Epithelial cell of proximal tubule (primary cell): ENCODE results near the gene STK35. TPM values are rescaled to one million over a fixed set of nuclear protein-coding genes. Genes with fewer than 3 reads are reported as not detected.

Experiments
- DNase-seq: peaks from one replicate; pipeline ENCODE4 v3.0.0-alpha.2; 2011; ENCODE audit warnings: low read depth
- H3K4me3 ChIP-seq: 2 replicates; pipeline ENCODE4 v1.5.1; 2011; ENCODE audit warnings: low read depth, mild to moderate bottlenecking, low read length
- total RNA-seq: library from RNA; depleted of rRNA; stranded (reverse); fragments of >200 nt; gene quantifications from 2 replicates; pipeline ENCODE4 v1.2.3, GENCODE V29; 2015
- TF ChIP-seq, protein P1 (sequence below): conservative IDR thresholded peaks from 2 replicates; pipeline ENCODE4 v1.5.1; 2012; ENCODE audit warnings: low read depth, mild to moderate bottlenecking, low read length

The STK35 gene
- total RNA-seq, 1 donor from 2014 or later = 23.8 TPM

DNA sequence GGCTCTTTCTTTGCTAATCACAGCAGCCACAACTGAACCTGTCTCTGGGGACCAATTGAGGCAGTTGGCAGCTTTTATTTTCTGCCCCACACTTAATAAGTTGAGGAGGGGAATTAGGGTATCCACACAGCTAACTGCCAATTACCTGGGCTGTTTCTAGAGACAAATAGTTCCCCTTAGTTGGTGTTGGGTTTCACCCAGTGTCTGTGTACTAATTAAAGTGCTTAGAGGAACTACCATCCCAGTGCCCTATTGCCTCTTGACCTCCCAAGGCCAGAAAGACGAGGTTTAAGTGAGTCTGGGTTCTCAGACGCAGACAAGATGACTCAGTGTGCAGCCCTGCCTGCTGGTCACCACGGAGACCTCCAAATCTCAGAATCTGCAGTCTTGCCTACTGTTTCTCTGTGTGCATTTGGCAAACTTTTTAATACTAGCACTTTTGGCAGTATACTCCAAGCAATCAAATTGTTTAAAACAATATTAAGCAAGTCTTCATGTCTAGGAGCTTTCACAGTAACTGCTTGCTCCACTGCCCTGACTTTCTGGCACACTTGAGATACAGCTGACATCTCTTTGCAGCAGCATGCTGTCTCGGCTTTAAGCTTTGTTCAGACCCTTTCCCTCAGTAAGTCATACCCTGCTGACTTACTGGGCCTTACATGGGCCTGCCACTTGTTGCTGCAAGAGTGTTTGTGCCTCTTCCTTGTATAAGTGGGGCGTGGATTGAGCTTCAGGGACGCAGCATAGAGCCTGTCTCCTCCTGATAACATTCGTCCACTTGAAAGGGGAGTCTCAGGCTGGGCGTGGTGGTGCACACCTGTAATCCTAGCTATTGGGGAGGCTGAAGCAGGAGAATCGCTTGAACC, 31.9 kb downstream of the STK35 start:
- TF ChIP-seq, protein P1, sequence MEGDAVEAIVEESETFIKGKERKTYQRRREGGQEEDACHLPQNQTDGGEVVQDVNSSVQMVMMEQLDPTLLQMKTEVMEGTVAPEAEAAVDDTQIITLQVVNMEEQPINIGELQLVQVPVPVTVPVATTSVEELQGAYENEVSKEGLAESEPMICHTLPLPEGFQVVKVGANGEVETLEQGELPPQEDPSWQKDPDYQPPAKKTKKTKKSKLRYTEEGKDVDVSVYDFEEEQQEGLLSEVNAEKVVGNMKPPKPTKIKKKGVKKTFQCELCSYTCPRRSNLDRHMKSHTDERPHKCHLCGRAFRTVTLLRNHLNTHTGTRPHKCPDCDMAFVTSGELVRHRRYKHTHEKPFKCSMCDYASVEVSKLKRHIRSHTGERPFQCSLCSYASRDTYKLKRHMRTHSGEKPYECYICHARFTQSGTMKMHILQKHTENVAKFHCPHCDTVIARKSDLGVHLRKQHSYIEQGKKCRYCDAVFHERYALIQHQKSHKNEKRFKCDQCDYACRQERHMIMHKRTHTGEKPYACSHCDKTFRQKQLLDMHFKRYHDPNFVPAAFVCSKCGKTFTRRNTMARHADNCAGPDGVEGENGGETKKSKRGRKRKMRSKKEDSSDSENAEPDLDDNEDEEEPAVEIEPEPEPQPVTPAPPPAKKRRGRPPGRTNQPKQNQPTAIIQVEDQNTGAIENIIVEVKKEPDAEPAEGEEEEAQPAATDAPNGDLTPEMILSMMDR = no peak
- no peak overlapping the region for H3K4me3 ChIP-seq
- no peak for DNase-seq

DNA sequence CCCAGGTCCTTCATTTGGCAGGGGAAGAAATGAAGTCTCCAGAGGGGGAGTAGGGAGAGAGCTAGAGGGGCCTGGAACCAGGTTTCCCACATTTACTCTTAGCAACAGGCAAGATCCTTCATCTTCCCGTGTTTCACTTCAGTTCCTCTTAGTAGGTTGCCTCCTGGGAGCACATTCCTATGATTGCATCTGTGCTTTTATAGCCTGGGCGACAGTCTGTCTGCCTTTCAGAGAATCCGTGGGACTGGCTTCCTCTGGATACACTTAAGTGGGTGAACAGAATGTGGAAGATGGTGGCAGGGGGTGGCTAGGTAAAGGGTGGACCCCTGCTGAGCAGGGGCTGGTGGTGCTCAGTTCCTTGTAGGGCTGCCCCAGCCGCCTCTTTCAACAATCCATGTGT, 33.4 kb downstream of the STK35 start:
- DNase-seq = no peak
- no peak overlapping the region for H3K4me3 ChIP-seq
- TF ChIP-seq, protein P1 = no peak

DNA sequence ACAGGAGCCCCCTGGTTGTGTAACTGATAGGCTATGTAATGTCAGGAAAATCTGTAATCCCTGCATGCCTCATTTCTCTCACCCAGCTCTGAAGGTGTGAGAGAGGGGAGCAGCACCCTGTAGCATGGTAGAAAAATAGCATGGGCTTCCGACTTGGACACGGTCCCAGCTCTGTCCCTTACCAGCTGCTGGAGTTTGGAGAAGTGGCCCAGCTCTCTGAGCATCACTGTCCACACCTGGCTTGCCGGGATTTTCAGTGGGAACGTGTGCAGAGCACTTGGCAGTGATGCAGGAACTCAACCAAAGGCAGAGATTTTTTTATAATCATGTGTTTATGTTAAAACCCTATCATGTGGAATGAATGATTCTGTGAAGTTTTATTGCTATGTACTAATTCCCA, 34.6 kb downstream of the STK35 start:
- no peak overlapping the region for H3K4me3 ChIP-seq
- DNase-seq = no peak
- TF ChIP-seq, protein P1 = no peak

DNA sequence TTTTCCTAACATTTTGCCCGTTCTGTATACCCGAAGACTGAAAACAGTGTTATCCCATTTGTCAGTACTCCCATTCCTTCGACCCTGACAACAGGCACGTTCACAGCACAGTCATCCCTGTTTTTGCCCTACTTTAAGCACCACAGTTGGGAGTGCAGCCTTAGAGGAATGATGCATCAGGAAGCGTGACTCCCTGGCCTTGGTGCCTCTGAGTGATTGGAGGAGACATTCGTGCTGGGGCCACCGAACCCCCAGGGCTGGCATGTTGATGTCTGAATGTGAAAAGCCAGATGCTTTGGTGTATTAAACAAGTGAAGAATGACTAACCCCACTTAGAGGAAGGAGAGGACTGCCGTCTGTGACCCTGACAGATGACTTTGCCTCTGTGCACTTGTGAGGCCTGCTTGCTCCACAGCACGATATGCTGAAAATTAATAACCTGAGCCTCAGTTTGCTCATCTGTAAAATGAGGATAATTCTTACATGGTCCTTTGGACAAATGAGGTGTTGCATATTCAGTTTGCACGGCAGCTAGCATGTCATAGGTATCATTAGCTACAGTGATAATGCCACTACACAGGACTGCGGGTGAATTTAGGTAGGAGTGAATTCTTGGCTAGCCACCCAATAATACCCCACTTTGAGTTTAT, 36.0 kb downstream of the STK35 start:
- DNase-seq = no peak
- no peak overlapping the region for H3K4me3 ChIP-seq
- TF ChIP-seq, protein P1 = no peak

DNA sequence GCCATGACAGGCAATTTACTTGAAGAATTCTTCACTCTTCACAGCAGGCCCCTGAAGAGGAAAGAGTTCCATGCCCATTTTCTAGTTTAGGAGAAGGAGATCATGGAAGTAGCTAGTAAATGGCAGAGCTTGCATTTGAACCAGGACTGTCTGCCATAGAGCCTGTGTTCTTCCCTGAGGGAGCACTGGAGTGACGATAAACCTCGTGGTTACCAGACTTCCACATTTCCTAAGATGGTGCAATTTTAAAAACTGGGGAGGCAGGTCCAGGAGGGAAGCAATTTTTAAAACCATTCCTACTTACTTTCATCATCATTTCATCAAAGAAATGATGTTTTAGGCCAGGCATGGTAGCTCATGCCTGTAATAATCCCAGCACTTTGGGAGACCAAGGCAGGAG, 36.8 kb downstream of the STK35 start:
- no peak for DNase-seq
- no peak overlapping the region for H3K4me3 ChIP-seq
- TF ChIP-seq, protein P1 = no peak

DNA sequence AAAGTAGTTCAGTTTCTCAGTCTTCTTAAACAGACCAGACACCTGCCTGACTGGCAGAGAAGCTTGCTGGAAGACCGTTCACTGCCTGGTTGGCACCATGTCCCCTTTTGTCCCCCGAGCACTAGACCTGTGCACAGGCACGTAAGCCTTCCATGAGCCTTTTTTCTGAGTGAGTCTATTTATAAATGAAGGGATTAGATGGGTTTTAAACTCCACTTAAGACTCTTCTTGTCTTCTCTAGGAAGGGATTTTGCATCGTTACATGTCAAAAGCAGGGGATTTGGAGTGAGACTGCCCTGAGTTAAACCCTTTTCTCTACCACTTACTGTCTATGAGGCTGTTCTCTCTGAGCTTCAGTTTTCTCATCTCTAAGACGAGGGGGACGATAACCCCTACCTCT, 37.6 kb downstream of the STK35 start:
- TF ChIP-seq, protein P1 = no peak
- H3K4me3 ChIP-seq = no peak overlapping the region
- DNase-seq = no peak

DNA sequence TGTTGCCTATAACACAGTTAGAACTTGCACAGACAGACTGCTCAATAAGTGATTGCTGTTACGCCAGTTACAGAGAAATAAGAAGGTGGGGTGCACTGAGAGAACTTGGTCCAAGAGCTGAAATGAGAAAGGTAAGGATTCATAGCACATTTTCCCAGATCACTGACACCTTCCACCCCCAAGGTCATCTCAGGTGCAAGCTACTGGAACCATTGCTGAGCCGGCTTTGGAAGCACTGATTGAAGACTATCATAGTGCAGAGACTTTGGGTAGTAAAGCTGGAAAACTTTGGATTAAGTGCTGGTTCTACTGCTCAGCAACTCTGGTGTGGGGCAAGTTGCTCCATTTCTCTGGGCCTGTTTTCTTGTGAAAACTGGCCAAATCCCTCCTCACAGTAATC, 38.1 kb downstream of the STK35 start:
- DNase-seq = no peak
- TF ChIP-seq, protein P1 = no peak
- H3K4me3 ChIP-seq = no peak overlapping the region
